ENCODE results near the gene PCBD1.

The PCBD1 gene

DNA sequence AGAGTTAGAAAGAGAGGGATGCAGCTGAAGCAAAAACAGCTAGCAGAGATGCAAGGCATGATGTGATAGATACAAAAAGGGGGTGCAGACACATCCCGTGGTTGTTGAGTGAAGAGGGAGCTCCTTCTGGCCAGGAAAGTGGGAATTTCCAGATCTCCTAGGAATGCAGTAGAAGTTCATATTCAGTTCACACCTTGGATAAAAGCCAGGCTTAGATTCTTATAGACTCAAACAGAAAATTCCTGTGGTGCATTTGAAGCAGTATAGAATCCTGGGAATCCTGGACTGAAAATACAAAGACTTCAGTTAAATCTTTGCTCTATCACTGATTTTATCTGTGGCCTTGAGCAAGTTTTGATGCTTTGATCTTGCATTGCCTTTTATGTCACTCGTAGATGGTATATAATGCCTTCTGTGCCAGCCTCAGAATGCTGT lies 38.8 kb downstream of the PCBD1 start:
- TF ChIP-seq EGR1 (IDR thresholded peaks at IDR 0.05) (no peak), NFIC (IDR thresholded peaks at IDR 0.05) (no peak), FOXM1 (IDR thresholded peaks at IDR 0.05; ENCODE audit: borderline replicate concordance, low read depth) (no peak), YY1 (IDR thresholded peaks at IDR 0.05; ENCODE audit: low read depth) (no peak), CEBPB (IDR thresholded peaks at IDR 0.05) (no peak)
- TF ChIP-seq, protein P1, sequence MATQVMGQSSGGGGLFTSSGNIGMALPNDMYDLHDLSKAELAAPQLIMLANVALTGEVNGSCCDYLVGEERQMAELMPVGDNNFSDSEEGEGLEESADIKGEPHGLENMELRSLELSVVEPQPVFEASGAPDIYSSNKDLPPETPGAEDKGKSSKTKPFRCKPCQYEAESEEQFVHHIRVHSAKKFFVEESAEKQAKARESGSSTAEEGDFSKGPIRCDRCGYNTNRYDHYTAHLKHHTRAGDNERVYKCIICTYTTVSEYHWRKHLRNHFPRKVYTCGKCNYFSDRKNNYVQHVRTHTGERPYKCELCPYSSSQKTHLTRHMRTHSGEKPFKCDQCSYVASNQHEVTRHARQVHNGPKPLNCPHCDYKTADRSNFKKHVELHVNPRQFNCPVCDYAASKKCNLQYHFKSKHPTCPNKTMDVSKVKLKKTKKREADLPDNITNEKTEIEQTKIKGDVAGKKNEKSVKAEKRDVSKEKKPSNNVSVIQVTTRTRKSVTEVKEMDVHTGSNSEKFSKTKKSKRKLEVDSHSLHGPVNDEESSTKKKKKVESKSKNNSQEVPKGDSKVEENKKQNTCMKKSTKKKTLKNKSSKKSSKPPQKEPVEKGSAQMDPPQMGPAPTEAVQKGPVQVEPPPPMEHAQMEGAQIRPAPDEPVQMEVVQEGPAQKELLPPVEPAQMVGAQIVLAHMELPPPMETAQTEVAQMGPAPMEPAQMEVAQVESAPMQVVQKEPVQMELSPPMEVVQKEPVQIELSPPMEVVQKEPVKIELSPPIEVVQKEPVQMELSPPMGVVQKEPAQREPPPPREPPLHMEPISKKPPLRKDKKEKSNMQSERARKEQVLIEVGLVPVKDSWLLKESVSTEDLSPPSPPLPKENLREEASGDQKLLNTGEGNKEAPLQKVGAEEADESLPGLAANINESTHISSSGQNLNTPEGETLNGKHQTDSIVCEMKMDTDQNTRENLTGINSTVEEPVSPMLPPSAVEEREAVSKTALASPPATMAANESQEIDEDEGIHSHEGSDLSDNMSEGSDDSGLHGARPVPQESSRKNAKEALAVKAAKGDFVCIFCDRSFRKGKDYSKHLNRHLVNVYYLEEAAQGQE (IDR thresholded peaks at IDR 0.05; ENCODE audit: low read depth): no peak

DNA sequence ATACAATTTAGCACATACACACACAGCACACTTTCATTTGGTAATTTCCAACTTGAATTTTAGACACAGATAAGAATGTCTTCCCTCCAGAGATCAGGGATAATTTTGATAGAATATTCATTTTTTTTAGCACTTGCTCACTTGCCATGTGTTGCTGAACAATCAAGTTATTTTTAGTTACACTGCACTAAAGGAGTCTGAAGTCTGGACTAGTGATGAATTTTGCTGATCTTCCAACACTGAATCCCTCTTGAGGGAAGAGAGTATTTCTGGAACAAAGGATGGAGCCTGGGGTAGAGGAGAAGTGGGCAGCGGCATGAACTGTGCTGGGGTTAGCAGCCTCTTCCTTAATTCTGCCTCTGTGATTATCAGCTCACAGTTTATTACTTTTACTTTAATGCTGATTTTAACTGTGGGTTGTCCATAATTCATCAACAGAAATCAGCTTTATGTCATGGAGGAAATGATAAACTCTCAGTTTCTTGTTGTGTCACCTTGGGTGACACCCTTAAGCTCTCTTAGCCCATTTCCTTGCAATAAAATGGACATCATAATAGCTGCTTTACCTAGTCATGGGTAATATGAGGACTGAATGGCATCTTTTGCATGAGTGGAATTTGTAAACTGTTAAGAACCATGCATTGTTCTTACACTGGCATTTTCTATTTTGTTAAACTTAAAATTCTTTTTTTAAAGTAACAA lies 40.6 kb downstream of the PCBD1 start:
- TF ChIP-seq RAD21 (IDR thresholded peaks at IDR 0.05; ENCODE audit: low read depth) (no peak), ZBTB7A (IDR thresholded peaks at IDR 0.05; ENCODE audit: low read depth) (no peak), EGR1 (IDR thresholded peaks at IDR 0.05) (no peak), TAF1 (IDR thresholded peaks at IDR 0.05; ENCODE audit: low read depth) (no peak), YY1 (IDR thresholded peaks at IDR 0.05; ENCODE audit: low read depth) (no peak), TEAD4 (IDR thresholded peaks at IDR 0.05) (no peak), CREB1 (IDR thresholded peaks at IDR 0.05; ENCODE audit: low read depth) (no peak), EP300 (IDR thresholded peaks at IDR 0.05; ENCODE audit: borderline replicate concordance) (no peak), NFIC (IDR thresholded peaks at IDR 0.05) (no peak), FOXM1 (IDR thresholded peaks at IDR 0.05; ENCODE audit: borderline replicate concordance, low read depth) (no peak), TCF12 (IDR thresholded peaks at IDR 0.05; ENCODE audit: low read depth) (no peak), CEBPB (IDR thresholded peaks at IDR 0.05) (no peak)
- TF ChIP-seq, protein P2, sequence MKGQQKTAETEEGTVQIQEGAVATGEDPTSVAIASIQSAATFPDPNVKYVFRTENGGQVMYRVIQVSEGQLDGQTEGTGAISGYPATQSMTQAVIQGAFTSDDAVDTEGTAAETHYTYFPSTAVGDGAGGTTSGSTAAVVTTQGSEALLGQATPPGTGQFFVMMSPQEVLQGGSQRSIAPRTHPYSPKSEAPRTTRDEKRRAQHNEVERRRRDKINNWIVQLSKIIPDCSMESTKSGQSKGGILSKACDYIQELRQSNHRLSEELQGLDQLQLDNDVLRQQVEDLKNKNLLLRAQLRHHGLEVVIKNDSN (IDR thresholded peaks at IDR 0.05): no peak
- TF ChIP-seq, protein P1 (IDR thresholded peaks at IDR 0.05; ENCODE audit: low read depth): no peak
- TF ChIP-seq, protein P3, sequence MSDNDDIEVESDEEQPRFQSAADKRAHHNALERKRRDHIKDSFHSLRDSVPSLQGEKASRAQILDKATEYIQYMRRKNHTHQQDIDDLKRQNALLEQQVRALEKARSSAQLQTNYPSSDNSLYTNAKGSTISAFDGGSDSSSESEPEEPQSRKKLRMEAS (IDR thresholded peaks at IDR 0.05): no peak

DNA sequence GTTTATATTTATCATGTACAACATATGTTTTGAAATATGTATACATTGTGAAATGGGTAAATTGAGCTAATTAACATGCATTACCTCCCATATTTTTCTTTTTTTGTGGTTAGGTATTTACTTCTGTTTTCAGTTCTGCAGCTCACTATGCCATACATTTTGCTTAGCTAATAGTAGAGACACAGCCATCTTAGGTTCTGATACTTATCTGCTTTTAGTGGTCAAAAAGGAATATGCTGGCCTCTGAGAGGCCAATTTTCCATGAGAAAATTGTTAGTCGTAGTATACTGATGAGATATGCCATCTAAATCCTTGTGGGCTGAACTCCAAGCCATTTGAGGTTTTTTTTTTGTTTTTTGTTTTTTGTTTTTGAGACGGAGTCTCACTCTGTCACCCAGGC lies 41.6 kb downstream of the PCBD1 start:
- TF ChIP-seq, protein P1 (IDR thresholded peaks at IDR 0.05; ENCODE audit: low read depth): no peak
- TF ChIP-seq ZBTB7A (IDR thresholded peaks at IDR 0.05; ENCODE audit: low read depth) (no peak), CEBPB (IDR thresholded peaks at IDR 0.05) (no peak), TAF1 (IDR thresholded peaks at IDR 0.05; ENCODE audit: low read depth) (no peak), CREB1 (IDR thresholded peaks at IDR 0.05; ENCODE audit: low read depth) (no peak), EP300 (IDR thresholded peaks at IDR 0.05; ENCODE audit: borderline replicate concordance) (no peak), EGR1 (IDR thresholded peaks at IDR 0.05) (no peak), NFIC (IDR thresholded peaks at IDR 0.05) (no peak), TCF12 (IDR thresholded peaks at IDR 0.05; ENCODE audit: low read depth) (no peak), RAD21 (IDR thresholded peaks at IDR 0.05; ENCODE audit: low read depth) (no peak), FOXM1 (IDR thresholded peaks at IDR 0.05; ENCODE audit: borderline replicate concordance, low read depth) (no peak), TEAD4 (IDR thresholded peaks at IDR 0.05) (no peak), YY1 (IDR thresholded peaks at IDR 0.05; ENCODE audit: low read depth) (no peak)
- TF ChIP-seq, protein P3 (IDR thresholded peaks at IDR 0.05): no peak
- TF ChIP-seq, protein P2 (IDR thresholded peaks at IDR 0.05): no peak

DNA sequence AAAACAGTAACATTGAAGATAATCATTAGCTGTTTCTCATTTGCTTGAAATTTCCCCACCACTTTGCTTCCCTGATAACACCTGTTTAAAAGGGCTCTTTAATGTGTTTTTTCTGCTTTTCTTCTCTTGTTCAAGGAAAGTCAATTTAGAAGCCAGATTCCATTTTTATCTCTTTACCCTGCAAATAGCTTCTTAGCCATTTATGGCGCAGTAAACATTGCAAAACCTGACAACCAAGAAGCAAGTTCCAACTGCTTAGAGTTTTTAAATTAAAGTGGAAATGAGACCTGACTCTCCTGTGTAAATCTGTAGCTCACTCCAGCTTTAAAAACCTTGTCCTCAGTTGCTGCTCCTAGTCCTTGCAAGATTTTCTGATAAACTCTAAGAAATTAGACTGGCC lies 42.5 kb downstream of the PCBD1 start:
- TF ChIP-seq CEBPB (IDR thresholded peaks at IDR 0.05): no peak
- TF ChIP-seq FOXM1 (IDR thresholded peaks at IDR 0.05; ENCODE audit: borderline replicate concordance, low read depth): no peak
